ENCODE measurements around the gene MAP4K4.

- TF ChIP-seq CTCF (conservative IDR thresholded peaks at IDR 0.05; ENCODE audit: low read depth, low read length) (no peak), EZH2 (IDR thresholded peaks at IDR 0.05; ENCODE audit: low read length, unreplicated experiment) (no peak), EZH2phosphoT487 (IDR thresholded peaks at IDR 0.05; ENCODE audit: borderline replicate concordance, low read length) (no peak)
Observed at GRCh38 chr2:101679037-101679726, 18.3 kb upstream of the MAP4K4 start.

All from PC-3 (cell line).